Activated B cell treated with CpG ODN at 0.5 μM for 24 hours (primary cell): ENCODE data around the gene GALK1. TPM values are rescaled to one million over a fixed set of nuclear protein-coding genes. Genes with fewer than 3 reads are reported as not detected.
A peak's percentile ranks its signal among the peaks of the same experiment; 100 is the strongest.

Experiments used
- ATAC-seq: fragments of 200-7000 bp; cut with Tn5 transposase; one replicate; pipeline ENCODE4 v1.10.0; 2021; ENCODE audit warnings: low read depth, mild to moderate bottlenecking, moderate library complexity
- CTCF ChIA-PET: fragments of 350-600 bp; sonication (Branson Sonifier 250); formaldehyde crosslinking; loops from one replicate; lab custom pipeline; 2021; ENCODE audit warnings: antibody characterized with exemption; lab: Charles Lee
- POLR2A ChIA-PET: fragments of 350-600 bp; sonication (Branson Sonifier 250); formaldehyde crosslinking; loops from one replicate; lab custom pipeline; 2021; ENCODE audit warnings: antibody characterized with exemption; lab: Charles Lee
- DNase-seq: peaks from one replicate; pipeline ENCODE4 v3.0.0; 2022
- H3K27ac Mint-ChIP-seq: one replicate; pipeline ENCODE4 v1.8.0; 2020; ENCODE audit warnings: mixed read lengths
- H3K27me3 Mint-ChIP-seq: one replicate; pipeline ENCODE4 v1.8.0; 2021; ENCODE audit warnings: mixed read lengths
- H3K36me3 Mint-ChIP-seq: one replicate; pipeline ENCODE4 v1.8.0; 2021; ENCODE audit warnings: low read depth, mixed read lengths
- H3K4me1 Mint-ChIP-seq: one replicate; pipeline ENCODE4 v1.8.0; 2021; ENCODE audit warnings: mixed read lengths
- H3K4me3 Mint-ChIP-seq: one replicate; pipeline ENCODE4 v1.8.0; 2020; ENCODE audit warnings: mild to moderate bottlenecking, mixed read lengths
- H3K9me3 Mint-ChIP-seq: one replicate; pipeline ENCODE4 v1.8.0; 2020; ENCODE audit warnings: mixed read lengths
- CTCF ChIP-seq: fragments of 200-600 bp; IDR thresholded peaks from one replicate; pipeline ENCODE4 v1.8.0; 2022; ENCODE audit warnings: antibody characterized with exemption, mild to moderate bottlenecking
- intact Hi-C: fragments of 100-400 bp; cut with micrococcal nuclease; formaldehyde crosslinking; loops from one replicate; pipeline ENCODE4 v1.15.1; 2024
- total RNA-seq: library from RNA; stranded (reverse); gene quantifications from 2 replicates; pipeline ENCODE4 v1.2.3, GENCODE V29; 2022

Gene GALK1
- total RNA-seq, 1 donor from 2014 or later = 14.9 TPM

GRCh38 chr17:75721463-75722011 is 43.5 kb downstream of the GALK1 start:
- Mint-ChIP-seq H3K9me3 (no peaks in the 10 kb centered on the region), H3K4me3 (no peak overlapping the region), H3K27me3 (peaks cover 6% of the 10 kb centered on the region), H3K36me3 (no peaks in the 10 kb centered on the region), H3K27ac (no peak overlapping the region), H3K4me1 (peaks cover 4% of the 10 kb centered on the region)
- no peak for TF ChIP-seq CTCF
- CTCF ChIA-PET = interaction anchor here (0.7 kb wide), 1 partner anchor 46 kb away, joined by 3 read pairs; no protein-coding TSS in a partner anchor
- intact Hi-C loops = no loop called here
- DNase-seq = no peak
- no peak for ATAC-seq
- POLR2A ChIA-PET = no interaction called here

- TF ChIP-seq CTCF = no peak
- DNase-seq (peak; percentile 58), ATAC-seq (peak; percentile 83)
- no peaks in the 10 kb centered on the region for H3K9me3 Mint-ChIP-seq
- H3K36me3 Mint-ChIP-seq = no peaks in the 10 kb centered on the region
- H3K4me1 Mint-ChIP-seq = peaks cover 4% of the 10 kb centered on the region
- no peak within 1 kb of the TSS for H3K27ac Mint-ChIP-seq
- H3K27me3 Mint-ChIP-seq = peaks cover 8% of the 10 kb centered on the region
- ChIA-PET POLR2A (no interaction called here), CTCF (interaction anchor here (0.6 to 0.7 kb wide), 2 partner anchors 46 to 138 kb away, joined by 3 read pairs; no protein-coding TSS in a partner anchor)
- intact Hi-C loops = no loop called here
- H3K4me3 Mint-ChIP-seq = peak within 1 kb of the TSS; percentile 75
Measured at GRCh38 chr17:75720656-75721462, 44.1 kb downstream of the GALK1 start, which contains the start of gene ITGB4. Gene ITGB4, plus strand, starts transcription at chr17:75721459. Its CDS starts 3,245 bp downstream, at chr17:75724704.

GRCh38 chr17:75719732-75720131 is 45.3 kb downstream of the GALK1 start:
- no peak for TF ChIP-seq CTCF
- ChIA-PET CTCF (no interaction called here), POLR2A (no interaction called here)
- DNase-seq = no peak
- H3K9me3 Mint-ChIP-seq = no peaks in the 10 kb centered on the region
- H3K4me1 Mint-ChIP-seq = peaks cover 4% of the 10 kb centered on the region
- intact Hi-C loops = no loop called here
- H3K27ac Mint-ChIP-seq = no peak overlapping the region
- H3K4me3 Mint-ChIP-seq = no peak overlapping the region
- ATAC-seq = no peak
- no peaks in the 10 kb centered on the region for H3K36me3 Mint-ChIP-seq
- H3K27me3 Mint-ChIP-seq = peaks cover 10% of the 10 kb centered on the region

GRCh38 chr17:75712446-75712845 is 52.5 kb downstream of the GALK1 start:
- Mint-ChIP-seq H3K27me3 (peaks cover 3% of the 10 kb centered on the region), H3K27ac (no peak overlapping the region), H3K4me1 (no peaks in the 10 kb centered on the region), H3K9me3 (no peaks in the 10 kb centered on the region), H3K4me3 (no peak overlapping the region), H3K36me3 (peaks cover 14% of the 10 kb centered on the region)
- no peak for ATAC-seq
- ChIA-PET CTCF (no interaction called here), POLR2A (no interaction called here)
- no peak for TF ChIP-seq CTCF
- DNase-seq = no peak
- intact Hi-C loops = no loop called here

Other genes with a start within 250 kb of the GALK1 start
- 1.2 and 1.4 TPM in 2 replicates for gene CASKIN2, start 249.7 kb downstream of the GALK1 start, total RNA-seq
- gene TSEN54, start 248.7 kb downstream of the GALK1 start, total RNA-seq = 21.0 and 24.9 TPM in 2 replicates
- gene LLGL2, start 239.5 kb downstream of the GALK1 start, total RNA-seq = 27.5 and 29.9 TPM in 2 replicates
- gene MYO15B, start 177.4 kb downstream of the GALK1 start, total RNA-seq = 207 and 264 TPM in 2 replicates
- 1.1 and 1.7 TPM in 2 replicates for gene SMIM5, start 131.8 kb downstream of the GALK1 start, total RNA-seq
- gene RECQL5, start 98.0 kb downstream of the GALK1 start, total RNA-seq = 55.9 and 65.4 TPM in 2 replicates
- 177 and 184 TPM in 2 replicates for gene SAP30BP, start 97.9 kb downstream of the GALK1 start, total RNA-seq
- 2.1 and 2.2 TPM in 2 replicates for gene ITGB4, start 43.7 kb downstream of the GALK1 start, total RNA-seq
- gene UNK, start 19.6 kb upstream of the GALK1 start, total RNA-seq = 52.3 and 61.2 TPM in 2 replicates
- 90.4 and 102 TPM in 2 replicates for gene UNC13D, start 79.2 kb upstream of the GALK1 start, total RNA-seq
- gene WBP2, start 90.1 kb upstream of the GALK1 start, total RNA-seq = 66.0 and 68.7 TPM in 2 replicates
- 3.1 and 3.5 TPM in 2 replicates for gene TRIM47, start 113.4 kb upstream of the GALK1 start, total RNA-seq
- gene TRIM65, start 131.8 kb upstream of the GALK1 start, total RNA-seq = 20.0 and 22.4 TPM in 2 replicates
- 132 and 137 TPM in 2 replicates for gene MRPL38, start 139.7 kb upstream of the GALK1 start, total RNA-seq
- gene FBF1, start 175.8 kb upstream of the GALK1 start, total RNA-seq = 13.2 and 15.1 TPM in 2 replicates
- 23.3 and 25.8 TPM in 2 replicates for gene ACOX1, start 214.0 kb upstream of the GALK1 start, total RNA-seq
- gene TEN1, start 214.0 kb upstream of the GALK1 start, total RNA-seq = 22.7 and 23.2 TPM in 2 replicates
- 11.4 and 14.1 TPM in 2 replicates for gene CDK3, start 235.7 kb upstream of the GALK1 start, total RNA-seq